ENCODE data around the gene CAMK1.

CAMK1 gene

GRCh38 chr3:9749645-9750555 is 19.8 kb downstream of the CAMK1 start, which contains the start of gene OGG1:
Gene OGG1 (plus strand): TSS chr3:9749952. CDS start chr3:9750287, 335 bp downstream.
- H3K4me3 Mint-ChIP-seq, result peak within 1 kb of the TSS; percentile 92
- CTCF ChIA-PET, result interaction anchor here (0.7 to 2.7 kb wide), 4 partner anchors 10 to 43 kb away, joined by 3 to 12 read pairs (median 6); partner anchors contain the start of gene ARPC4
- H3K36me3 Mint-ChIP-seq, result peaks cover 61% of the 10 kb centered on the region
- peaks cover 55% of the 10 kb centered on the region for H3K4me1 Mint-ChIP-seq
- DNase-seq, result peak; percentile 98
- no peaks in the 10 kb centered on the region for H3K27me3 Mint-ChIP-seq
- H3K9me3 Mint-ChIP-seq, result no peaks in the 10 kb centered on the region
- H3K27ac Mint-ChIP-seq, result peak within 1 kb of the TSS; percentile 96

GRCh38 chr3:9749296-9749644 is 20.5 kb downstream of the CAMK1 start:
- no peaks in the 10 kb centered on the region for H3K27me3 Mint-ChIP-seq
- H3K4me1 Mint-ChIP-seq, result peaks cover 48% of the 10 kb centered on the region
- H3K36me3 Mint-ChIP-seq, result peaks cover 61% of the 10 kb centered on the region
- peak overlapping the region; percentile 92 for H3K4me3 Mint-ChIP-seq
- H3K9me3 Mint-ChIP-seq, result no peaks in the 10 kb centered on the region
- no peak for DNase-seq
- CTCF ChIA-PET, result interaction anchor here (1.5 to 2.7 kb wide), 3 partner anchors 16 to 44 kb away, joined by 4 to 12 read pairs (median 7); partner anchors contain the start of gene ARPC4
- H3K27ac Mint-ChIP-seq, result peak overlapping the region; percentile 96

GRCh38 chr3:9748031-9748430 is 21.7 kb downstream of the CAMK1 start:
- Mint-ChIP-seq H3K36me3 (peaks cover 70% of the 10 kb centered on the region), H3K27me3 (no peaks in the 10 kb centered on the region), H3K4me3 (no peak overlapping the region)

GRCh38 chr3:9747267-9747666 is 22.5 kb downstream of the CAMK1 start:
- H3K27me3 Mint-ChIP-seq, result no peaks in the 10 kb centered on the region
- no peaks in the 10 kb centered on the region for H3K9me3 Mint-ChIP-seq
- no peak overlapping the region for H3K4me3 Mint-ChIP-seq
- no peak overlapping the region for H3K27ac Mint-ChIP-seq
- DNase-seq, result no peak
- CTCF ChIA-PET, result no interaction called here
- peaks cover 44% of the 10 kb centered on the region for H3K4me1 Mint-ChIP-seq
- peaks cover 77% of the 10 kb centered on the region for H3K36me3 Mint-ChIP-seq

More at GRCh38 chr3:9748031-9748430, 21.7 kb downstream of the CAMK1 start:
- CTCF ChIA-PET, result interaction anchor here (0.9 kb wide), 1 partner anchor 11 kb away, joined by 3 read pairs; no protein-coding TSS in a partner anchor
- H3K27ac Mint-ChIP-seq, result no peak overlapping the region
- H3K9me3 Mint-ChIP-seq, result no peaks in the 10 kb centered on the region
- peaks cover 41% of the 10 kb centered on the region for H3K4me1 Mint-ChIP-seq
- no peak for DNase-seq

- peaks cover 73% of the 10 kb centered on the region for H3K36me3 Mint-ChIP-seq
- H3K9me3 Mint-ChIP-seq, result no peaks in the 10 kb centered on the region
- H3K4me3 Mint-ChIP-seq, result no peak overlapping the region
- CTCF ChIA-PET, result interaction anchor here (1.6 to 2.0 kb wide), 2 partner anchors 13 to 19 kb away, joined by 5 to 6 read pairs; no protein-coding TSS in a partner anchor
- H3K27ac Mint-ChIP-seq, result no peak overlapping the region
- no peaks in the 10 kb centered on the region for H3K27me3 Mint-ChIP-seq
- no peak for DNase-seq
- peaks cover 41% of the 10 kb centered on the region for H3K4me1 Mint-ChIP-seq
These were observed 23.4 kb downstream of the CAMK1 start for GRCh38 chr3:9746330-9746729.

GRCh38 chr3:9745521-9745920 is 24.2 kb downstream of the CAMK1 start:
- DNase-seq, result no peak
- H3K27ac Mint-ChIP-seq, result no peak overlapping the region
- CTCF ChIA-PET, result interaction anchor here (0.6 to 2.0 kb wide), 3 partner anchors 12 to 382 kb away, joined by 3 to 6 read pairs (median 5); no protein-coding TSS in a partner anchor
- no peak overlapping the region for H3K4me3 Mint-ChIP-seq
- H3K27me3 Mint-ChIP-seq, result no peaks in the 10 kb centered on the region
- peaks cover 33% of the 10 kb centered on the region for H3K4me1 Mint-ChIP-seq
- peaks cover 75% of the 10 kb centered on the region for H3K36me3 Mint-ChIP-seq
- H3K9me3 Mint-ChIP-seq, result no peaks in the 10 kb centered on the region

- Mint-ChIP-seq H3K27ac (no peak overlapping the region), H3K4me3 (no peak overlapping the region), H3K27me3 (no peaks in the 10 kb centered on the region), H3K4me1 (peaks cover 26% of the 10 kb centered on the region), H3K9me3 (no peaks in the 10 kb centered on the region), H3K36me3 (peaks cover 80% of the 10 kb centered on the region)
- no peak for DNase-seq
- CTCF ChIA-PET, result no interaction called here
These were observed 25.6 kb downstream of the CAMK1 start for GRCh38 chr3:9744162-9744561.

- Mint-ChIP-seq H3K4me1 (peaks cover 24% of the 10 kb centered on the region), H3K4me3 (no peak overlapping the region), H3K27me3 (no peaks in the 10 kb centered on the region), H3K27ac (no peak overlapping the region), H3K9me3 (no peaks in the 10 kb centered on the region), H3K36me3 (peaks cover 82% of the 10 kb centered on the region)
- no peak for DNase-seq
- CTCF ChIA-PET, result no interaction called here
These were observed 26.2 kb downstream of the CAMK1 start for GRCh38 chr3:9743548-9743947.

- no peaks in the 10 kb centered on the region for H3K27me3 Mint-ChIP-seq
- H3K9me3 Mint-ChIP-seq, result no peaks in the 10 kb centered on the region
- no peak for DNase-seq
- CTCF ChIA-PET, result interaction anchor here (0.9 kb wide), 1 partner anchor 9 kb away, joined by 4 read pairs; no protein-coding TSS in a partner anchor
- H3K4me1 Mint-ChIP-seq, result peaks cover 24% of the 10 kb centered on the region
- no peak overlapping the region for H3K27ac Mint-ChIP-seq
- H3K4me3 Mint-ChIP-seq, result no peak overlapping the region
- peaks cover 82% of the 10 kb centered on the region for H3K36me3 Mint-ChIP-seq
These were observed 27.2 kb downstream of the CAMK1 start for GRCh38 chr3:9742560-9742959.

- CTCF ChIA-PET, result interaction anchor here (1.5 to 4.1 kb wide), 2 partner anchors 11 to 12 kb away, joined by 3 to 19 read pairs; partner anchors contain the start of gene OGG1
- peaks cover 72% of the 10 kb centered on the region for H3K36me3 Mint-ChIP-seq
These were observed 30.6 kb downstream of the CAMK1 start for GRCh38 chr3:9739181-9739580.

GRCh38 chr3:9736831-9737230 is 32.9 kb downstream of the CAMK1 start:
- H3K4me3 Mint-ChIP-seq, result no peak overlapping the region
- peaks cover 65% of the 10 kb centered on the region for H3K36me3 Mint-ChIP-seq
- peak overlapping the region; percentile 25 for H3K27ac Mint-ChIP-seq

More at GRCh38 chr3:9739181-9739580, 30.6 kb downstream of the CAMK1 start:
- Mint-ChIP-seq H3K9me3 (no peaks in the 10 kb centered on the region), H3K27me3 (no peaks in the 10 kb centered on the region), H3K4me1 (peaks cover 45% of the 10 kb centered on the region), H3K4me3 (no peak overlapping the region), H3K27ac (no peak overlapping the region)
- no peak for DNase-seq

GRCh38 chr3:9732740-9733115 is 37.0 kb downstream of the CAMK1 start:
- no peaks in the 10 kb centered on the region for H3K9me3 Mint-ChIP-seq
- H3K27me3 Mint-ChIP-seq, result peaks cover 17% of the 10 kb centered on the region
- CTCF ChIA-PET, result interaction anchor here (1.2 to 2.1 kb wide), 8 partner anchors 10 to 229 kb away, joined by 3 to 12 read pairs (median 4); partner anchors contain the start of genes ARPC4 and OGG1
- peak overlapping the region; percentile 99 for H3K4me3 Mint-ChIP-seq
- DNase-seq, result no peak
- H3K4me1 Mint-ChIP-seq, result peaks cover 64% of the 10 kb centered on the region
- peak overlapping the region; percentile 94 for H3K27ac Mint-ChIP-seq
- peaks cover 33% of the 10 kb centered on the region for H3K36me3 Mint-ChIP-seq

More at GRCh38 chr3:9736831-9737230, 32.9 kb downstream of the CAMK1 start:
- H3K9me3 Mint-ChIP-seq, result no peaks in the 10 kb centered on the region
- DNase-seq, result no peak
- CTCF ChIA-PET, result interaction anchor here (0.8 to 4.1 kb wide), 2 partner anchors 10 to 11 kb away, joined by 3 to 19 read pairs; no protein-coding TSS in a partner anchor
- no peaks in the 10 kb centered on the region for H3K27me3 Mint-ChIP-seq
- peaks cover 53% of the 10 kb centered on the region for H3K4me1 Mint-ChIP-seq

- H3K27ac Mint-ChIP-seq, result peak overlapping the region; percentile 94
- CTCF ChIA-PET, result interaction anchor here (1.3 to 2.1 kb wide), 7 partner anchors 14 to 229 kb away, joined by 3 to 12 read pairs (median 4); partner anchors contain the start of genes ARPC4 and OGG1
- peaks cover 69% of the 10 kb centered on the region for H3K4me1 Mint-ChIP-seq
- H3K9me3 Mint-ChIP-seq, result no peaks in the 10 kb centered on the region
- H3K4me3 Mint-ChIP-seq, result peak overlapping the region; percentile 99
- H3K36me3 Mint-ChIP-seq, result peaks cover 33% of the 10 kb centered on the region
- peaks cover 17% of the 10 kb centered on the region for H3K27me3 Mint-ChIP-seq
- DNase-seq, result peak; percentile 78
These were observed 37.5 kb downstream of the CAMK1 start for GRCh38 chr3:9732080-9732739.

Measured in activated naive CD4-positive, alpha-beta T cell treated with anti-CD3 and anti-CD28 coated beads, Interleukin-2, amount 10 ng/mL, durations not matched to agents 7 days and 5 days (primary cell).